22Rv1 (cell line): ENCODE measurements around the gene OPRD1.

ENCODE experiments used
- H3K27ac ChIP-seq: fragments of 450-650 bp; 2 replicates; pipeline ENCODE4 v1.5.1; 2017
- CTCF ChIP-seq: fragments of 450-650 bp; IDR thresholded peaks from 2 replicates; pipeline ENCODE4 v1.5.1; 2017; ENCODE audit warnings: mild to moderate bottlenecking
- ZFX ChIP-seq: fragments of 450-650 bp; IDR thresholded peaks from 2 replicates; pipeline ENCODE4 v1.6.1; 2017; ENCODE audit warnings: antibody characterized with exemption, borderline replicate concordance

Gene OPRD1

GRCh38 chr1:28803662-28804061, 8.3 kb upstream of the OPRD1 start:
- TF ChIP-seq ZFX = no peak
- no peak for TF ChIP-seq CTCF
- H3K27ac ChIP-seq = no peak overlapping the region

GRCh38 chr1:28804071-28804470, 7.9 kb upstream of the OPRD1 start:
- TF ChIP-seq CTCF (no peak), ZFX (no peak)
- H3K27ac ChIP-seq = no peak overlapping the region

- H3K27ac ChIP-seq = no peak overlapping the region
- TF ChIP-seq ZFX (no peak), CTCF (no peak)
Observed at GRCh38 chr1:28807046-28807445, 4.9 kb upstream of the OPRD1 start.

GRCh38 chr1:28807986-28808385, 4.0 kb upstream of the OPRD1 start:
- H3K27ac ChIP-seq = no peak overlapping the region
- no peak for TF ChIP-seq CTCF
- no peak for TF ChIP-seq ZFX

- TF ChIP-seq ZFX = no peak
- TF ChIP-seq CTCF = no peak
- no peak overlapping the region for H3K27ac ChIP-seq
Observed at GRCh38 chr1:28811369-28811765, 603 bp upstream of the OPRD1 start.

- H3K27ac ChIP-seq = no peak overlapping the region
- TF ChIP-seq ZFX (no peak), CTCF (no peak)
Observed at GRCh38 chr1:28812669-28813468, 899 bp downstream of the OPRD1 start.

GRCh38 chr1:28813931-28814465, 2.0 kb downstream of the OPRD1 start:
- H3K27ac ChIP-seq = no peak overlapping the region
- TF ChIP-seq ZFX (no peak), CTCF (no peak)
